HG02642 (cell line): Measurements from ENCODE around the gene CCHCR1.
A peak's percentile ranks its signal among the peaks of the same experiment; 100 is the strongest.
"Not testable (repeated sequence)": the region's sequence is repeated elsewhere in the genome, so short reads cannot be mapped to it uniquely, and the experiment has no call there.

Experiments
- ATAC-seq: cut with Tn5 transposase; IDR thresholded peaks from one replicate; pipeline ENCODE4 v1.9.1; 2021; ENCODE audit warnings: mild to moderate bottlenecking; ENCODE audit not compliant: unreplicated experiment, poor library complexity

The CCHCR1 gene

GRCh38 chr6:31185695-31186051 is 28.1 kb upstream of the CCHCR1 start:
- ATAC-seq: not testable (repeated sequence)

- not testable (repeated sequence) for ATAC-seq
Measured at GRCh38 chr6:31183859-31184258, 26.3 kb upstream of the CCHCR1 start.

GRCh38 chr6:31183287-31183686 is 25.7 kb upstream of the CCHCR1 start:
- ATAC-seq: not testable (repeated sequence)

- no peak for ATAC-seq
Measured at GRCh38 chr6:31180500-31180899, 22.9 kb upstream of the CCHCR1 start.

GRCh38 chr6:31179896-31180295 is 22.3 kb upstream of the CCHCR1 start:
- no peak for ATAC-seq

- no peak for ATAC-seq
Measured at GRCh38 chr6:31179042-31179386, 21.4 kb upstream of the CCHCR1 start.

- no peak for ATAC-seq
Measured at GRCh38 chr6:31178143-31179041, 20.8 kb upstream of the CCHCR1 start.

- no peak for ATAC-seq
Measured at GRCh38 chr6:31175971-31176370, 18.4 kb upstream of the CCHCR1 start.

- no peak for ATAC-seq
Measured at GRCh38 chr6:31174378-31174777, 16.8 kb upstream of the CCHCR1 start.

- ATAC-seq: no peak
Measured at GRCh38 chr6:31173406-31173805, 15.8 kb upstream of the CCHCR1 start.

- no peak for ATAC-seq
Measured at GRCh38 chr6:31172973-31173384, 15.4 kb upstream of the CCHCR1 start.

- ATAC-seq: no peak
Measured at GRCh38 chr6:31171931-31172905, 14.6 kb upstream of the CCHCR1 start.

GRCh38 chr6:31170987-31171671 is 13.5 kb upstream of the CCHCR1 start:
- no peak for ATAC-seq

GRCh38 chr6:31170600-31170881 is 12.9 kb upstream of the CCHCR1 start, which contains the start of gene POU5F1:
Gene POU5F1 (minus strand): TSS chr6:31170682. CDS start chr6:31170620, 62 bp downstream.
- no peak for ATAC-seq

- not testable (repeated sequence) for ATAC-seq
Measured at GRCh38 chr6:31169858-31170599, 12.4 kb upstream of the CCHCR1 start.

- no peak for ATAC-seq
Measured at GRCh38 chr6:31169123-31169857, 11.7 kb upstream of the CCHCR1 start.

GRCh38 chr6:31168606-31169005 is 11.0 kb upstream of the CCHCR1 start:
- ATAC-seq: no peak

- no peak for ATAC-seq
Measured at GRCh38 chr6:31165986-31166385, 8.4 kb upstream of the CCHCR1 start.

- ATAC-seq: peak; percentile 72
Measured at GRCh38 chr6:31165064-31165832, 7.6 kb upstream of the CCHCR1 start.
